GM10248 (cell line): ENCODE measurements around the gene PLEKHA7.
"Not testable (repeated sequence)": the region's sequence is repeated elsewhere in the genome, so short reads cannot be mapped to it uniquely, and the experiment has no call there.

ENCODE experiments used
- CTCF ChIA-PET: fragments of 300-600 bp; sonication (Branson Sonifier 250); formaldehyde crosslinking; extraction: SDS; loops from one replicate; lab custom pipeline; 2021; ENCODE audit warnings: antibody characterized with exemption; lab: Yijun Ruan, JAX
- POLR2A ChIA-PET: fragments of 350-650 bp; sonication (Branson Sonifier 250); formaldehyde crosslinking; extraction: SDS; loops from one replicate; lab custom pipeline; 2020; ENCODE audit warnings: antibody characterized with exemption; lab: Yijun Ruan, JAX
- DNase-seq: peaks from one replicate; pipeline ENCODE4 v3.0.0; 2012; ENCODE audit errors: extremely low spot score
- CTCF ChIP-seq: IDR thresholded peaks from 2 replicates; pipeline ENCODE4 v1.5.1; 2012; ENCODE audit warnings: mild to moderate bottlenecking, low read depth; ENCODE audit errors: extremely low read depth, missing control alignments, control extremely low read depth

The PLEKHA7 gene

GRCh38 chr11:16973338-16973964 lies 40.8 kb downstream of the PLEKHA7 start:
- ChIA-PET CTCF (no interaction called here), POLR2A (no interaction called here)
- TF ChIP-seq CTCF: no peak
- DNase-seq: no peak

GRCh38 chr11:16969010-16969999 lies 44.9 kb downstream of the PLEKHA7 start:
- no peak for DNase-seq
- ChIA-PET CTCF (interaction anchor here (1.0 to 1.4 kb wide), 6 partner anchors 10 to 231 kb away, joined by 3 to 5 read pairs (median 4); partner anchors contain the start of gene C11orf58), POLR2A (interaction anchor here (0.6 kb wide), 1 partner anchor 108 kb away, joined by 8 read pairs; the partner anchor contains the start of gene RPS13)
- no peak for TF ChIP-seq CTCF

GRCh38 chr11:16968196-16968595 lies 46.0 kb downstream of the PLEKHA7 start:
- ChIA-PET CTCF (interaction anchor here (1.2 kb wide), 1 partner anchor 230 kb away, joined by 4 read pairs; the partner anchor contains the start of gene C11orf58), POLR2A (no interaction called here)
- no peak for DNase-seq
- TF ChIP-seq CTCF: no peak

- DNase-seq: no peak
- POLR2A ChIA-PET: no interaction called here
- CTCF ChIA-PET: interaction anchor here (0.8 to 1.3 kb wide), 4 partner anchors 9 to 96 kb away, joined by 3 to 4 read pairs (median 3); no protein-coding TSS in a partner anchor
- no peak for TF ChIP-seq CTCF
These were observed 47.1 kb downstream of the PLEKHA7 start for GRCh38 chr11:16966930-16967671.

- no peak for DNase-seq
- POLR2A ChIA-PET: no interaction called here
- CTCF ChIA-PET: interaction anchor here (2.2 kb wide), 1 partner anchor 12 kb away, joined by 6 read pairs; no protein-coding TSS in a partner anchor
- no peak for TF ChIP-seq CTCF
These were observed 49.7 kb downstream of the PLEKHA7 start for GRCh38 chr11:16964501-16964900.

GRCh38 chr11:16963316-16963876 lies 50.8 kb downstream of the PLEKHA7 start:
- ChIA-PET CTCF (interaction anchor here (1.5 kb wide), 1 partner anchor 421 kb away, joined by 3 read pairs; no protein-coding TSS in a partner anchor), POLR2A (no interaction called here)

GRCh38 chr11:16962589-16962988 lies 51.6 kb downstream of the PLEKHA7 start:
- CTCF ChIA-PET: interaction anchor here (1.5 kb wide), 1 partner anchor 422 kb away, joined by 3 read pairs; no protein-coding TSS in a partner anchor
- POLR2A ChIA-PET, DNase-seq: not testable (repeated sequence)

More at GRCh38 chr11:16963316-16963876, 50.8 kb downstream of the PLEKHA7 start:
- no peak for DNase-seq
- no peak for TF ChIP-seq CTCF
